Measurements from ENCODE around the gene FAM168B.

Gene FAM168B

GRCh38 chr2:131030478-131030971 lies 62.7 kb downstream of the FAM168B start:
- Histone ChIP-seq H3K36me3 (replicated peaks) (no peaks in the 10 kb centered on the region), H3K27me3 (replicated peaks) (peaks cover 10% of the 10 kb centered on the region), H3K27ac (no peak overlapping the region), H3K4me3 (ENCODE audit: low read depth, low read length) (no peak overlapping the region)
- no peak for TF ChIP-seq CTCF (IDR thresholded peaks at IDR 0.05; ENCODE audit: low read depth, low read length, missing control alignments)
- no peak for DNase-seq
- in situ Hi-C loops (cut with HindIII; ENCODE audit: low pct_ligation_motif_present, low sequenced_read_pairs): no loop called here

GRCh38 chr2:131029812-131030211 lies 63.4 kb downstream of the FAM168B start:
- Histone ChIP-seq H3K36me3 (replicated peaks) (no peaks in the 10 kb centered on the region), H3K27ac (no peak overlapping the region), H3K4me3 (ENCODE audit: low read depth, low read length) (no peak overlapping the region), H3K27me3 (replicated peaks) (peaks cover 8% of the 10 kb centered on the region)
- DNase-seq: no peak
- in situ Hi-C loops (cut with HindIII; ENCODE audit: low pct_ligation_motif_present, low sequenced_read_pairs): no loop called here
- no peak for TF ChIP-seq CTCF (IDR thresholded peaks at IDR 0.05; ENCODE audit: low read depth, low read length, missing control alignments)

- no peak for TF ChIP-seq CTCF (IDR thresholded peaks at IDR 0.05; ENCODE audit: low read depth, low read length, missing control alignments)
- DNase-seq: no peak
- Histone ChIP-seq H3K4me3 (ENCODE audit: low read depth, low read length) (no peak overlapping the region), H3K27me3 (replicated peaks) (no peaks in the 10 kb centered on the region), H3K27ac (no peak overlapping the region), H3K36me3 (replicated peaks) (no peaks in the 10 kb centered on the region)
- in situ Hi-C loops (cut with HindIII; ENCODE audit: low pct_ligation_motif_present, low sequenced_read_pairs): no loop called here
Measured at GRCh38 chr2:131027566-131028528, 65.4 kb downstream of the FAM168B start.

GRCh38 chr2:131026919-131027318 lies 66.3 kb downstream of the FAM168B start:
- in situ Hi-C loops (cut with HindIII; ENCODE audit: low pct_ligation_motif_present, low sequenced_read_pairs): no loop called here
- no peaks in the 10 kb centered on the region for H3K36me3 ChIP-seq (replicated peaks)
- H3K4me3 ChIP-seq (ENCODE audit: low read depth, low read length): no peak overlapping the region
- no peak for TF ChIP-seq CTCF (IDR thresholded peaks at IDR 0.05; ENCODE audit: low read depth, low read length, missing control alignments)
- H3K27me3 ChIP-seq (replicated peaks): no peaks in the 10 kb centered on the region
- DNase-seq: no peak
- no peak overlapping the region for H3K27ac ChIP-seq

GRCh38 chr2:131023758-131024157 lies 69.5 kb downstream of the FAM168B start:
- no peak for TF ChIP-seq CTCF (IDR thresholded peaks at IDR 0.05; ENCODE audit: low read depth, low read length, missing control alignments)
- Histone ChIP-seq H3K27ac (no peak overlapping the region), H3K4me3 (ENCODE audit: low read depth, low read length) (no peak overlapping the region), H3K27me3 (replicated peaks) (no peaks in the 10 kb centered on the region), H3K36me3 (replicated peaks) (no peaks in the 10 kb centered on the region)
- DNase-seq: no peak
- in situ Hi-C loops (cut with HindIII; ENCODE audit: low pct_ligation_motif_present, low sequenced_read_pairs): no loop called here
